Stimulated activated CD4-positive, alpha-beta T cell treated with anti-CD3 and anti-CD28 coated beads, Interleukin-15, amount 100 ng/mL, for 1 hour (primary cell): Measurements from ENCODE around the gene SLC39A5.
A peak's percentile ranks its signal among the peaks of the same experiment; 100 is the strongest.

ENCODE experiments used
- DNase-seq, 2 donors: peaks; one replicate each; pipeline ENCODE4 v3.0.0-alpha.2; 2020; ENCODE audit warnings: low read depth in 1 of 2, low spot score in 1 of 2

Gene SLC39A5

DNA sequence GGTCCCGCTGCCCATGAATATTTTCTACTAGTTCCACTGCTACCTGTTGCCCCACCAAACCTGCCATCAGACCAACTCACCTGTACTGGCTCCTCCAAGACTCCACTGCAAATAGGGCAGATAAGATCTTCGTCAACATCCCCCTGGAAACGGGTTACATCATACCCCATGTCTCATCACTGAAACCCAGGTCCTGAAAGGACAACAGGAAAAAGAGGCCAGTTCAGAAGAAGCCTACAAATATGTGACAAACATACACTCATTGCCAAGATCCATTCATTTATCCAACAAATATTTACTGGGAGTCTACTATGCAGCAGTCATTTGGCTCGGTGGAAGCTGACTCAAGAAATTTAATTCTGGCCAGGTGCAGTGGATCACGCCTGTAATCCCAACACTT is 16.0 kb upstream of the SLC39A5 start:
- no peak for DNase-seq

DNA sequence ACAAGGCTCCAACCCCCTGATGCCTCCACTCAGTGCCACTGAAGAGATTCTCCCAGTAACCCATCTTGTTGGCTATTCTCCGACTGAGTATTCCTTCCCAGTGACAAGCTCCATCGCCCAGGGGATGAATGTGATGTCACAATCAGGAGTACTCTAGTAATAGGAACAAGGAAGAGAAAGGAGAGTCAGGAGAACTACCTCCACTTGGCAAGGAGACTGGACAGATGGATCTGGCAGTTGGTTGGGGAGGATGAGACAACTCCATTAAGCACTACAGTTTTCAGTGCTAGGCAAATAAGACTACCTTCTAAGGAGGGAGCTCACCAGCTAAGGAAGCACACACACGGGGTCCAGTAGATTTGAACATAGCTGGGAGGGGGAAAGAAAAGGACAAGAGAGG is 13.4 kb upstream of the SLC39A5 start:
- DNase-seq = no peak

DNA sequence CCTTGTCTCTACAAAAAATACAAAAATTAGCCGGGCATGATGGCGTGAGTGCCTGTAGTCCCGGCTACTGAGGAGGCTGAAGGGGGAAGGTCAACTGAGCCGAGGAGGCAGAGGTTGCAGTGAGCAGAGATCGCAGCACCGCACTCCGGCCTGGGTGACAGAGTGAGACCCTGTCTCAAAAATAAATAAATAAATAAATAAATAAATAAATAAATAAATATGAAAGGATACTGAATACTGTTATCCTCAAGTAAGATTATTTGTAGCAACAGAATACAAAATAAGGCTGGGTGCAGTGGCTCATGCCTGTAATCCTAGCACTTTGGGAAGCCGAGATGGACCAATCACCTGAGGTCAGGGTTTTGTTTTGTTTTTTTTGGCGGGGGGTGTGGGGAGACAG is 10.0 kb upstream of the SLC39A5 start:
- DNase-seq = no peak

DNA sequence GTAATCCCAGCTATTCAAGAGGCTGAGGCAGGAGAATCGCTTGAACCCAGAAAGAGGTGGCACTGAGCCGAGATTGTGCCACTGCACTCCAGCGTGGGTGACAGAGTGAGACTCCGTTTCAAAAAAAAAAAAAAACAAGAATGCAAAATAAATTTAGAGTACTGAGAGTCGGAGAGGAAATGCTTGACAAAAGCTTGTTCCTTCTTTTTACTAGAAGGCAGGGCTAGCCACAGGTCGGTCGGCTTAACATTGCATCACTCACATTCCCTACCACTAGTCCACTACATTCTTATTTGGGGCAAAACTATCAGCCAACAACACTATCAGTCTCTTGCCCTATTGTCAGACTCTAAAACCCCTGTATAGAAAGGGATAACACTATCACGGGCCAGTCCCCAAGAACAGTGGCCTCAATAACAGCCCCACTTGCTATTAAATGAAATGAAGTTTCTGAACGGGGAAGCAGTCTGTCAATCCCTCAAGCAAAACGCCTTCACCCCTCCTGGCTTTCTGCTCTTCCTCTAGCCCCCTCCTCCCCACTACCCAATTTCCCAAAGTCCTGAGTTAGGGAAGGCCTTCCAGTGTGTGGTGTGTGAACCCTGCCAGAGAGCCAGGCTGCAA is 9.1 kb upstream of the SLC39A5 start:
- no peak for DNase-seq

DNA sequence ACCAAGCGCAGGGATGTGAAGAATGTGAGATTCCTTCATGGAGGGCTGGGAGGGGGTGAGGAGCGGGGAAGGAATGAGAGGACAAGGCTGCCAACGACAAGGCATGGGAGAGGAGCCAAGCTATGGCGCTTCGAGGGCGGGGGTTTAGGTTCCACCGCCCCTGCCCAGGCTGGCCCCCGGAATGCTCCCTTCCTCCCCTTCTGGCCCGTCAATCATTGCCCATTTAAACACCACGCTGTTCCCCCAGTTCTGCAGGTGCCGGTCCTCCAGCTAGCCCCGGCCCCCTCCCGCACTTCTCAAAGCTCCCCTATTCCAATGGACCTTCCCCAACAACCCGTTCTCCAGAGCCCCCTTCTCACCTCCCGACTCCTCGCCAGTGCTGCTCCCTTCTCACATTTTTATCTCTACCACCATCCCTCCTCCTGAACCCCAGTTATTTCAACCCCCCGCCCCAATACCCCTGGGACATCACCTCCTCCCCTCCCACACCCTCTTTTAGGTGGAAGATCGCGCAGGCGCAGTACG is 8.6 kb upstream of the SLC39A5 start:
- DNase-seq = peak in 1 of 2 donors; percentile 8

DNA sequence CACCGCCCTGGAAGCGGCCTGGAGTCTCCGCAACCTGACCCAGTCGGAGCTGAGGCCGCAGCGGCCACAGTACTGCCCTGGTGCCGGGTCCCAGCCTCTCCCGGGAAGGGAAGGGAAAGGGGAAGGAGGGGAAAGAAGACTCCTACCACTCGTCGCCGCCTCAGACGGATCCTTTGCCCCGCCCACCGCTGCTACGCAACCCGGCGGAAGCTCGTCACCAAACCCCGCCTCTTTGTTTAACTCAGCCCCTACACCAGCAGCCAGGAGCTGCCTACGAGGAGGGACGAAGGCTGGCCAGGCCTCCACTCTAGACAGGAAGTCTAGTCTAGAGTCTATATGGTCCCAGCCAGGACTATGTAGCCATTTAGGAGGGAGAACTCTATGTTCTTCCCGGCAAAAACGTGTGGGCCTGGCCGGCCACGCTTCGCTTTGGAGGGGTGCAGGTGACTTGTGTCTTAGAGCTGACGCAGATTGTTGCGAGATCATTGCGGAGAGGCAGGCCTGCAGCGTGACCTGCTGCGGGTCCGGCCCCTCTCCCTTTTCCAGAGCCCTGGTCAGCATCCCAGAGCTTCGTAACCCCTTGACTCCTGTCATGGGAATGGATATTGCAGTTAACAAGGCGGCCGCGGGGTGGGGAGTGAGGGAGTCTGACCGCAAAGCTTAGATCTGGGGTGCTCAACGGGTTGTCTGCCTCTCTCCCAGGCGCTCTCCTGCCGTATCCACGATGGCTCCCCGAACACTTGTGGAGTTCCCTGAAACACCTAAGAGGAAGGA is 7.9 kb upstream of the SLC39A5 start, which contains the start of gene RNF41:
RNF41 (minus strand) TSS at position 166 of the 774 bp plus-strand sequence. CDS start 7,875 bp downstream, outside the sequence.
- DNase-seq = peak; percentile 84 to 85

DNA sequence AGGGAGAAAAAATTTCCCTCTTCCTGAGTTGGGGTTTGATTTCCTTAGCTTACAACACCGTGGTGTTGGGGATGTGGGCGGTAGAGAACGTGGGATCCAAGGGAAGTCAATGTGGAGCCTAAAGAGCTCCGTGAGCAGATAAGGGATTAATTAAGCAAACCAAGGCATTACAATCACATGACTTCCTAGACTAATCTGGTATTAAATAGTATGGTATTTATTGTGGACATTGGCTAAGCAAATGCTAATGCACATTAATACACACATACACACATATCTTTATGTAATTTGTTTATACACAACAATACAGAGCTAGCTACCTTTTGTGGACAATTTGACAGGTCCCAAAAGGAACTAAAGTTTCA is 7.3 kb upstream of the SLC39A5 start:
- DNase-seq = no peak

DNA sequence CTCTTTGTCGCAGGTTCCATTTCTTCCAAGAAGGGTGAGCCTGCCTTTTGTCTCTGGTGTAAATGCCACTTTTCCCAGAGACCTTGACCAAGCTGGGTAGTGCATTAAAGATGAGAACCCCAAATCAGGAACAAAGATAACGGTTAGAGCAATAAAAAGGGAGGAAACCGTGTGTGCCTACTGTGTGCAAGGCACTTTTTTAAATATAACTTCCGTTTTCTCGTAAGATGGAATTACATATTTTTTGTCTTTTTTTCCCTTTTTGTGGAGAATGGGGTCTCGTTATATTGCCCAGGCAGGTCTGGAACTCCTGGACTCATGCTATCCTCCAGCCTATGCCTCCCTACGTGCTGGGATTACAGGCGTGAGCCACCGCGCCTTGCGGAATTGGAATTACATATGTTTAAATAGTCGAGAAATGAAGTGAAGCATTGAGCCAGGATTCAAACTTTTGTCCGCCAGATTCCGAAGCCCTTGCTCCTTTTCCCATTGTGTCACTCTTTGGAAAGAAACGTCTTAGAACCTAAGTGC is 6.2 kb upstream of the SLC39A5 start:
- no peak for DNase-seq

DNA sequence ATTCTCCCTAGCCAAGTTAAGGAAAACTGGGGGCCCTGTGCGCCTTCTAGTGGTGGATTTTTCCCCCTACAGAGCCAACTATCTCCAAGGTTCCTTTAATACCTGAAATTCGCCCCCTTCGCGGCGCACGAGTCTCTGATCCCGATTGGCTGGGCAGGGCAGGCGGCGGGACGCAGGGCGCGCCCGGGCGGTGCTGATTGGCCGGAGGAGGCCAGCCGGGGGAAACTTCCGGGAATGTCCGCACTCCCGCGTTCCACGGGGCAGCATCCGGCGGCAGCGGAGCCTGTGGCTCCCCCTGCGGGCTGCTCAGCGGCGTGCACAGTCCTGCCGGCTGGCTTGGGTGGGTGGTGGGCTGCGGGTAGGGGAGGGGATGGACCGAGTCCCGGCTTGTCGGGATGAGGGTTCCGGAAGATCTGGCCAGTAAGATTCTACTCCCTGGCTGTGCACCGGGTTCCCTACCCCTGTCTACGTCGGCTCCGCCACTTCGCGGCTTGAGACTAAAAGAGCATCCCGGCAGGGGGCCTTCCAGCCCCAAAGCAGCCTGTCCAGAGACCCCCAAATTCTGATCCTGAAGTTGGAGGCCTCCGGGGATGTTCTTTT is 5.6 kb upstream of the SLC39A5 start, which contains the start of gene NABP2:
NABP2 (plus strand) TSS at position 241 of the 600 bp plus-strand sequence. CDS start 515 bp downstream, outside the sequence.
- DNase-seq = peak; percentile 80 to 91

DNA sequence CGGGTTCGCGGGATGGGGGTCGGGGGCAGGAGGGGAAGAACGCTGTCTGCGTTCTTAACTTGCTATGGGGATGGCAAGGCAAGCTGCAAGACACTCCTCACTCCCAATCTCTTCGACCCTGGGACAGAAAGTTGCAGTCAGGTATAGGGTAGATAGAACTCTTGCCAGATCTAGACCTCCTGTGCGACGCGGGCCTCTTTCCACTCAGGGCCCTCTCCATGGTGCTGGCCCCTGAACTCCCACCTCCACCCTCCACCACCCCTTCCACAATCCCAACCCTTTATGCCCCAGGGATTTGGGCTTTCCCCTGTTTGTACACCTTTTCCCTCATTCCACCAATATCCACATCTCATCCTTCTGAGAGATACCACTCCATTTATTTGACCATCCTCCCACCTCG is 4.9 kb upstream of the SLC39A5 start:
- no peak for DNase-seq

DNA sequence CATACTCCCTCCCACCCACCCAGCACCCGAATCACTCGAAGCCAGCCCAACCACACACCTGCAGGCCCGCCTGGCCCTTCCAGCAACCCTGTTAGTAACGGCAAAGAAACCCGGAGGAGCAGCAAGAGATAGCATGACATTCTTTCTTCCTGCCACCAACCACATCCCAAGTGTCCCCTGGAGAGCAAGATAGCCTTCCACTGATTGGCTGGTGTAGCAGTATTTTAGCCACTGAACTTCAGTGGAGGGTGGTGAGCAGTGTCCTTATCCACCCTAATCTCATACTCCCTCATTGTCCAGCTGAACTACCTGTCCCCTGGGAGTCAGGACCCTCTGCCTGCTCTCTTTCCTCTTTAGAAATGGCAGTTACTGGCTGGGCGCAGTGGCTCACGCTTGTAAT is 769 bp upstream of the SLC39A5 start:
- no peak for DNase-seq

DNA sequence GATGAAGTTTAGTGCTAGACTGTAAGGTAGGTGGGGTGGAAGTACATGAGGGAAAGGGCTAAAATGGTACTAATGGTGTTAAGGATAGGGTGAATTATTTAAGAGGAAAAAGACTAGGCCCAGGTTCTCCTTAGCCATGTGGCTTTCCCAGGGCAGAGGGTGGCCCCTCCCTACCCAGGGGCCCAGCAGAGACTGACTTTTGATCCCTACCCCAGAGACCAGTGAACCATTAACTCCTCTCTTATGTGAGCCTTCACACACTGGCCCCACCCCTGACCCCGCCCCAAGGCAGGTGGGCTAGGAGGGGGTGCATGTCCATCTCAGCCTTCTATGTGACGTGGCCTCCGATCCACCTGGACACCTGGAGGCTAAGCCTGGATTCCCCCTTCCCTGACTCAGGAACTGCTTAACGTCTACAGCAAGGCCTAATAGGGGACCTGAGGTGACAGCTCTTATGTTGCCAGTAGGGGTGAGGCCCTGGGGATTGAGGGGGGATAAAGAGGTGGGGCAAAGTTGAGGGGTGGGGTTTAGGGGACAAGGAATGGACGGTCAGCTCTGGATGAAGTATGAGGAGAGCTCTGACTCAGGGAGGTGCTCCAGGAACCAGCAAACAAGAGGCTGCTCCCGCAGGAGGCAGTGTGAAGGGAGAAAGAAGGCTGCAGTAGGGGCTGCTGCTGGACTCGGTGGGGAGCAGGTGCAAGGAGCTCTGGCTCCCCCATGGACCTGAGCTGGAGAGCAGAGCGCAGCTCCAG is 757 bp downstream of the SLC39A5 start:
- no peak for DNase-seq

DNA sequence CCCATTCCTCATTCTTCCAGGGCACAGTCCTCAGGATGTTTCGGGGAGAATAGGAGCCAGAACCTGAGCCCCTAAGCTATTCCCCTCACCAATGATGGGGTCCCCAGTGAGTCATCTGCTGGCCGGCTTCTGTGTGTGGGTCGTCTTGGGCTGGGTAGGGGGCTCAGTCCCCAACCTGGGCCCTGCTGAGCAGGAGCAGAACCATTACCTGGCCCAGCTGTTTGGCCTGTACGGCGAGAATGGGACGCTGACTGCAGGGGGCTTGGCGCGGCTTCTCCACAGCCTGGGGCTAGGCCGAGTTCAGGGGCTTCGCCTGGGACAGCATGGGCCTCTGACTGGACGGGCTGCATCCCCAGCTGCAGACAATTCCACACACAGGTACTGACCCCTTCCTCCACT is 1.3 kb downstream of the SLC39A5 start:
- no peak for DNase-seq

DNA sequence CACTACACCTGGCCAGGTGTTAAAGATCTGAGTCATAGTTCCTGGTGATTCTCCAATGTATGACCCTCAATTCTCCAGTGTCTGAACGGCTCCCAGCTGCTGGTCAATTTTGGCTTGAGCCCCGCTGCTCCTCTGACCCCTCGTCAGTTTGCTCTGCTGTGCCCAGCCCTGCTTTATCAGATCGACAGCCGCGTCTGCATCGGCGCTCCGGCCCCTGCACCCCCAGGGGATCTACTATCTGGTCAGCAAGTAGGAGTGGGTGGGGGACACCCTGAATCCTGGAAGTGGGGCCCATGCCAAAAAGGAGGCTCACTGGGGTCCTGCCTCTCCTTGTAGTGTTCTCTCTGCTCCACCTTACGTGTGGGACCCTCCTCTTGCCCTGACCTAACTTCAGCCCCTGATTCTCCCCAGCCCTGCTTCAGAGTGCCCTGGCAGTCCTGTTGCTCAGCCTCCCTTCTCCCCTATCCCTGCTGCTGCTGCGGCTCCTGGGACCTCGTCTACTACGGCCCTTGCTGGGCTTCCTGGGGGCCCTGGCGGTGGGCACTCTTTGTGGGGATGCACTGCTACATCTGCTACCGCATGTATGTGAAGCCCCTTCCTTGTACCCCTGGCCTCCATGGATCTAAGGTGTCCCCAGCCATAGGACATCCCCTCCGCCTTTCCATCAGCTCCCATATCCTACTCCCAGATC is 5.0 kb downstream of the SLC39A5 start:
- DNase-seq = no peak

DNA sequence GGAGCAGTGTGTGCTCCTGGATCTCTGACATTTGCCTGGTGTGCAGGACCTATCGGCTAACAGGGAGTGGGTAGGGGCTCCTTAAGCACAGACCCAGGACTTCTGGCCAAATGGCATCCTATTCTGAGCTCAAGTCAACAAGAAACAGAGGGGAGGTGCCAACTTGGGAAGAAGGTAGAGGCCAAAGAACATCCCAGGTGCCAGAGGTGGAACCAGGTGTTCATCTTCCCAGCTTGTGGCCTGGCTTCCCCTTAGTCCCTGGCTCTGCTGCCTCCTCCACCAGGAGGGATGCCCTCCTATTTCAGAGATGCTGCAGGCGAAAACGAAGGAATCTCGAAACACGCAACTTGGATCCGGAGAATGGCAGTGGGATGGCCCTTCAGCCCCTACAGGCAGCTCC is 6.2 kb downstream of the SLC39A5 start:
- no peak for DNase-seq

DNA sequence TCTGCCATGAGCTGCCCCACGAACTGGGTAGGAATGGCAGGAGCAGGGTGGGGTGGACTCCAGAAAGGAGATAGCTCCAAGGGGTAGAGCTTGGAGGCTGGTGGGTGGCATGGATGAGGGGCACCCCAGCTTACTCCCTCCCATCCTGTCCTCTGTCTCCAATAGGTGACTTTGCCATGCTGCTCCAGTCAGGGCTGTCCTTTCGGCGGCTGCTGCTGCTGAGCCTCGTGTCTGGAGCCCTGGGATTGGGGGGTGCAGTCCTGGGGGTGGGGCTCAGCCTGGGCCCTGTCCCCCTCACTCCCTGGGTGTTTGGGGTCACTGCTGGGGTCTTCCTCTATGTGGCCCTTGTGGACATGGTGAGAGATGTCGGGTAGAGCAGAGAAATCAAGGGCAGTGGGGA is 7.1 kb downstream of the SLC39A5 start:
- DNase-seq = no peak

DNA sequence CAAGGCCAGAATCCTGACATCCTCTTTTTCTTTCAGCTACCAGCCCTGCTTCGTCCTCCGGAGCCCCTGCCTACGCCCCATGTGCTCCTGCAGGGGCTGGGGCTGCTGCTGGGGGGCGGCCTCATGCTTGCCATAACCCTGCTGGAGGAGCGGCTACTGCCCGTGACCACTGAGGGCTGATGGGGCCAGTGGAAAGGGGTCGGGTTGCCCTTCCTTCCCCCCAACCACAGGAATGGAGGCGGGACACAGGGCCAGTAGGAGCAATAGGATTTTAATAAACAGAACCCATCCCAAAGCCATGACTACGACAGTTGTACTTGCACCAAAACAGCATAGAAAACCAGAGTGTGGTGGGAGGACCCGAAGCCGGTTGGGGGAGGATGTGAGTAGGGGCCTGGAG is 7.7 kb downstream of the SLC39A5 start:
- no peak for DNase-seq

DNA sequence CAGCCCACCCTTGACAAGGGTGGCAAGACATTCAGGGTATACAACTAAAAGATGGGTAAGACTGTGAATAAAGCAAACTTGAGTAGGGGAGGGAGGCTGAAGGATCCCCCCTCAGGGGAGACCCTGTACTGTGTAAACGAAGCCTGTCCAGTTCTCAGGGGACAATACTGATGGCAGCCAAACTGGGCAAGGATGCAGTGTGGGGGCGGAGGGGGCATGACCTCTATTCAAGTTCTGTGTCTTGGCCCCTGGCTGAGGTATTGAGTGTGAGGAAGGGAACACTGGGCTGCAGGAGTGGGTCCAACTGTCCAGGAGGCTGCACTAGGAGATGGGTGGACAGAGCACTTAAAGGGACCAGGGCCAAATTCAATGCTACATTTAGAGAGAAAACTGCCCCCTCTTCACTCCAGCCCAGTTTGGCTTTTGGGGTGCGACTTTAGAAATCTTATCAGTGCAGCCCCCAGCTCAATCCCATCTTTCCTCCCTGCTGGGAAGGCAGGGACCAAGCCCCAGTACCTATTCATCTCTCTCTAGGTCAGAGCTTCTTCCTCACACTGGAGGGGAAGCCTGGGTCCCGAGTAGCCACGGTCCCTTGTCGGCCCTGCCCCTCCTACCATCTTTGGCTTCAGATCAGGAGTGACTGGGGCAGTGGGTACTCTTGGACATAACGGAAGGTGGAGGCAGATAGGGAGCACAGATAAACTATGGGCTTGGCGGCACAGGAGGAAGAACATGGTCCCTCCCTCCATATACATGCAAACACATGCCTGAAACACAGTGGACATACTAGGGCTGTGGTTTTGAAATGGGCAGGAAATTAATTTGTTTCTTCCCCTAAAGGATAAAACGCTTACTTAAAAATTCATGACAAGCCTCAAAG is 11.8 kb downstream of the SLC39A5 start:
- DNase-seq = no peak

DNA sequence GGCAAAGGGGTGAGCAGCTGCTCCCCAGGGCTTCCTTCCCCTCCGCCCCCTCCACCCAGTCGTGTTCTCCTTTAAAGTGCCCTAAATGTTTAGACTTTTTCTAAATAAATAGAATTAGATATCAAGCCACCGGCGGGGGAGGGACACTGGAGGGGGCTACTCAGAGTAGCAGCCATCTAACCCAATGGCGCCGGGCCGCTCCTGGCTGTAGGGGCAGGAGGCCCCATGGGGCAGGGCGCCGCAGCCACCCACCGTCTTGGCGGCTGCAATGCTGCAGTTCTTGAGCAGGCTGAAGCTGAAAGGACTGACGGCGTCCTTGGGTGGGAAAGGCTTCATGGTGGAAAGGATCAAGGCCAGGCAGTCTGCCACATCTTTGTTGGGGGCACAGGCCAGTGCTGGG is 13.1 kb downstream of the SLC39A5 start:
- DNase-seq = no peak
